Mucosa of descending colon (tissue), 3 donors: ENCODE measurements around the gene FZD4. TPM values are rescaled to one million over a fixed set of nuclear protein-coding genes. Genes with fewer than 3 reads are reported as not detected.
"Not testable (repeated sequence)": the region's sequence is repeated elsewhere in the genome, so short reads cannot be mapped to it uniquely, and the experiment has no call there.

Experiments
- ATAC-seq: fragments of 200-7000 bp; cut with Tn5 transposase; one replicate; pipeline ENCODE4 v1.9.1; 2020; ENCODE audit warnings: mild to moderate bottlenecking, moderate library complexity
- DNase-seq, 3 donors: peaks; one replicate each; pipeline ENCODE4 v3.0.0-alpha.2; 2020
- H3K36me3 ChIP-seq: fragments of 200-600 bp; one replicate; pipeline ENCODE4 v1.8.0; 2021; ENCODE audit warnings: low read depth, mild to moderate bottlenecking
- H3K4me1 ChIP-seq: fragments of 200-600 bp; one replicate; pipeline ENCODE4 v1.8.0; 2021; ENCODE audit warnings: low read depth, mild to moderate bottlenecking
- H3K4me3 ChIP-seq: fragments of 200-600 bp; one replicate; pipeline ENCODE4 v1.8.0; 2021; ENCODE audit warnings: mild to moderate bottlenecking
- H3K9me3 ChIP-seq: fragments of 200-600 bp; one replicate; pipeline ENCODE4 v1.8.0; 2021; ENCODE audit warnings: mild to moderate bottlenecking
- intact Hi-C, 2 donors: fragments of 100-400 bp; cut with DNase I in 1 of 2; cut with micrococcal nuclease in 1 of 2; formaldehyde crosslinking; loops; one replicate each; pipeline versions ENCODE4 v1.11.0 to v1.11.1; 2022; cut with DNase I, micrococcal nuclease
- total RNA-seq, 3 donors: library from RNA; stranded (reverse); fragmentation: NEBNext Ultra II Directional in 2 of 3; extraction: Animal tissue kit (Norgen Biotek cat#: 25700) in 2 of 3; gene quantifications; one replicate each; pipeline versions ENCODE4 v1.2.1 to v1.2.4, GENCODE V29; 2021 to 2023
- TF ChIP-seq, protein P1 (sequence below): fragments of 200-600 bp; IDR thresholded peaks from one replicate; pipeline ENCODE4 v1.8.0; 2022; ENCODE audit warnings: antibody characterized with exemption, mild to moderate bottlenecking
- donor health status: DM: no; HTN: no; CAD: no; lungs with moderate emphysema.
- donor health status: DM: no; HTN: no; CAD: no.
- donor health status: DM: no; HTN: yes; CAD: no.

FZD4 gene
- total RNA-seq, 3 donors from 2014 or later, result 4.7 to 33.7 (median 7.9) TPM

DNA sequence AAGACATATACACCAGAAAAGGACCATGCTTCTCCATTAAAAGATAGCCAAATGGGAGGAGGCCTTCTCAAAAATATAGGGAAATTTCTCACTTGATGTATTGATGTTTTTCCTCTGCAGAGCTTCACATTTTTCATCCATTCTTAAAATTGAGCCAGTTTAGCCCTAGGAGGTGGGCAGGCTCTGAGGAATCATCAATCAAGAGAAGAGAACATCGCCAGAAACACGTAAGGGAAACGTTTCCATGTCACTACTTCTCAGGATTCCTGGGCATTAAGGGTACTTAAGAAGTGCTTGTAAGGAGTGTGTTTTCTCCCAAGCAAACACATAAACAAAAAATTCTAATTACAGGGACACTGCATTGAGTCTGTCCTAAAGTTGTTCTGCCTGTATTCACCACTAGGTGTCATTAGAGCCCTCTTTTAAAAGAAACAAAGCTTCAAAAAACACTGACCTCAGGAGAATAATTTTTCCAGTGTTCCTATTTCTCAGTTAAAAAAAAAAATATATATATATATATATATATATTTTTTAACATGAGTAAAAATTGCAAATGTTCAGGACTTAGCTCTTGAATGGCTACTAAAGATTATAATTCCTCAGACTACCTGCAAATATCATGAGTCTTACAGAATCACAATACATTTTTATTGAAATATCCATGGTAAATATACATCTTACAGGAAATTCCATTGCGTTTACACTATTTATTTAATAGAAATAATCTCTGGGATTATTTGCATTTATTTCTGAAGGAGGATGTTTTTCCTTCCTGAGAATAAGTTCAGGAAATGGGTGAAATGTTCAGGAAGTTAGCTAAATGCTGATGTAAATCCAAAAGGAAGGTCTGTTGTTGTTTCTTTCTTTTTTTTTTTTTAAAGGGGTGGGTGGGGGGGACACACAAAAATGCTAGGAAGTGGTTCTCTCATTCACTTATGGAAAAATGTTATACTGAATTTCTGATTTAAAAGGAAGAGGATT is 16.0 kb downstream of the FZD4 start:
- Histone ChIP-seq H3K36me3 (no peaks in the 10 kb centered on the region), H3K9me3 (no peaks in the 10 kb centered on the region), H3K4me1 (no peaks in the 10 kb centered on the region), H3K4me3 (no peak overlapping the region)
- intact Hi-C loops, result loop anchor here in 1 of 2 donors (5.0 kb wide), 1 partner anchor 353 kb away; no protein-coding TSS in a partner anchor
- ATAC-seq (peak; percentile 67), DNase-seq (peak in 1 of 3 donors; percentile 51)
- TF ChIP-seq, protein P1, sequence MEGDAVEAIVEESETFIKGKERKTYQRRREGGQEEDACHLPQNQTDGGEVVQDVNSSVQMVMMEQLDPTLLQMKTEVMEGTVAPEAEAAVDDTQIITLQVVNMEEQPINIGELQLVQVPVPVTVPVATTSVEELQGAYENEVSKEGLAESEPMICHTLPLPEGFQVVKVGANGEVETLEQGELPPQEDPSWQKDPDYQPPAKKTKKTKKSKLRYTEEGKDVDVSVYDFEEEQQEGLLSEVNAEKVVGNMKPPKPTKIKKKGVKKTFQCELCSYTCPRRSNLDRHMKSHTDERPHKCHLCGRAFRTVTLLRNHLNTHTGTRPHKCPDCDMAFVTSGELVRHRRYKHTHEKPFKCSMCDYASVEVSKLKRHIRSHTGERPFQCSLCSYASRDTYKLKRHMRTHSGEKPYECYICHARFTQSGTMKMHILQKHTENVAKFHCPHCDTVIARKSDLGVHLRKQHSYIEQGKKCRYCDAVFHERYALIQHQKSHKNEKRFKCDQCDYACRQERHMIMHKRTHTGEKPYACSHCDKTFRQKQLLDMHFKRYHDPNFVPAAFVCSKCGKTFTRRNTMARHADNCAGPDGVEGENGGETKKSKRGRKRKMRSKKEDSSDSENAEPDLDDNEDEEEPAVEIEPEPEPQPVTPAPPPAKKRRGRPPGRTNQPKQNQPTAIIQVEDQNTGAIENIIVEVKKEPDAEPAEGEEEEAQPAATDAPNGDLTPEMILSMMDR, result peak; percentile 41

GRCh38 chr11:86938203-86938899 is 16.8 kb downstream of the FZD4 start:
- ATAC-seq (peak; percentile 51), DNase-seq (no peak)
- no peak overlapping the region for H3K4me3 ChIP-seq
- H3K9me3 ChIP-seq, result no peaks in the 10 kb centered on the region
- intact Hi-C loops, result loop anchor here in 1 of 2 donors (5.0 kb wide), 1 partner anchor 354 kb away; no protein-coding TSS in a partner anchor
- TF ChIP-seq, protein P1, result no peak
- H3K36me3 ChIP-seq, result no peaks in the 10 kb centered on the region
- H3K4me1 ChIP-seq, result no peaks in the 10 kb centered on the region

- not testable (repeated sequence) for H3K4me3 ChIP-seq, ATAC-seq, DNase-seq, H3K4me1 ChIP-seq, H3K9me3 ChIP-seq, H3K36me3 ChIP-seq
- intact Hi-C loops, result loop anchor here in 1 of 2 donors (5.0 kb wide), 1 partner anchor 355 kb away; no protein-coding TSS in a partner anchor
Measured at GRCh38 chr11:86937193-86937806, 17.9 kb downstream of the FZD4 start.

- no peak for DNase-seq
- intact Hi-C loops, result loop anchor here in 1 of 2 donors (5.0 kb wide), 1 partner anchor 357 kb away; no protein-coding TSS in a partner anchor
- Histone ChIP-seq H3K4me3 (no peak overlapping the region), H3K4me1 (no peaks in the 10 kb centered on the region), H3K9me3 (no peaks in the 10 kb centered on the region), H3K36me3 (no peaks in the 10 kb centered on the region)
- no peak for ATAC-seq
- TF ChIP-seq, protein P1, result no peak
Measured at GRCh38 chr11:86934926-86935579, 20.1 kb downstream of the FZD4 start.

GRCh38 chr11:86934582-86934900 is 20.7 kb downstream of the FZD4 start:
- no peaks in the 10 kb centered on the region for H3K36me3 ChIP-seq
- TF ChIP-seq, protein P1, result no peak
- intact Hi-C loops, result no loop called here
- no peak for DNase-seq
- H3K9me3 ChIP-seq, result no peaks in the 10 kb centered on the region
- ATAC-seq, result no peak
- no peaks in the 10 kb centered on the region for H3K4me1 ChIP-seq
- no peak overlapping the region for H3K4me3 ChIP-seq
